ELF-1 (cell line): ENCODE results near the gene MLIP.
"Not testable (repeated sequence)": the region's sequence is repeated elsewhere in the genome, so short reads cannot be mapped to it uniquely, and the experiment has no call there.

Experiments
- DNase-seq: peaks from one replicate; pipeline ENCODE4 v3.0.0-alpha.2; 2016; ENCODE audit warnings: low read depth, low spot score

Gene MLIP, protein sequence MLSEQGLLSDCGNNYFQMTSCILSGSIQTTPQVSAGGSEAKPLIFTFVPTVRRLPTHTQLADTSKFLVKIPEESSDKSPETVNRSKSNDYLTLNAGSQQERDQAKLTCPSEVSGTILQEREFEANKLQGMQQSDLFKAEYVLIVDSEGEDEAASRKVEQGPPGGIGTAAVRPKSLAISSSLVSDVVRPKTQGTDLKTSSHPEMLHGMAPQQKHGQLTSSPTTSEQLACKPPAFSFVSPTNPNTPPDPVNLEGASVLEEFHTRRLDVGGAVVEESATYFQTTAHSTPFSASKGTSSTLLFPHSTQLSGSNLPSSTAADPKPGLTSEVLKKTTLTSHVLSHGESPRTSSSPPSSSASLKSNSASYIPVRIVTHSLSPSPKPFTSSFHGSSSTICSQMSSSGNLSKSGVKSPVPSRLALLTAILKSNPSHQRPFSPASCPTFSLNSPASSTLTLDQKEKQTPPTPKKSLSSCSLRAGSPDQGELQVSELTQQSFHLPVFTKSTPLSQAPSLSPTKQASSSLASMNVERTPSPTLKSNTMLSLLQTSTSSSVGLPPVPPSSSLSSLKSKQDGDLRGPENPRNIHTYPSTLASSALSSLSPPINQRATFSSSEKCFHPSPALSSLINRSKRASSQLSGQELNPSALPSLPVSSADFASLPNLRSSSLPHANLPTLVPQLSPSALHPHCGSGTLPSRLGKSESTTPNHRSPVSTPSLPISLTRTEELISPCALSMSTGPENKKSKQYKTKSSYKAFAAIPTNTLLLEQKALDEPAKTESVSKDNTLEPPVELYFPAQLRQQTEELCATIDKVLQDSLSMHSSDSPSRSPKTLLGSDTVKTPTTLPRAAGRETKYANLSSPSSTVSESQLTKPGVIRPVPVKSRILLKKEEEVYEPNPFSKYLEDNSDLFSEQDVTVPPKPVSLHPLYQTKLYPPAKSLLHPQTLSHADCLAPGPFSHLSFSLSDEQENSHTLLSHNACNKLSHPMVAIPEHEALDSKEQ

DNA sequence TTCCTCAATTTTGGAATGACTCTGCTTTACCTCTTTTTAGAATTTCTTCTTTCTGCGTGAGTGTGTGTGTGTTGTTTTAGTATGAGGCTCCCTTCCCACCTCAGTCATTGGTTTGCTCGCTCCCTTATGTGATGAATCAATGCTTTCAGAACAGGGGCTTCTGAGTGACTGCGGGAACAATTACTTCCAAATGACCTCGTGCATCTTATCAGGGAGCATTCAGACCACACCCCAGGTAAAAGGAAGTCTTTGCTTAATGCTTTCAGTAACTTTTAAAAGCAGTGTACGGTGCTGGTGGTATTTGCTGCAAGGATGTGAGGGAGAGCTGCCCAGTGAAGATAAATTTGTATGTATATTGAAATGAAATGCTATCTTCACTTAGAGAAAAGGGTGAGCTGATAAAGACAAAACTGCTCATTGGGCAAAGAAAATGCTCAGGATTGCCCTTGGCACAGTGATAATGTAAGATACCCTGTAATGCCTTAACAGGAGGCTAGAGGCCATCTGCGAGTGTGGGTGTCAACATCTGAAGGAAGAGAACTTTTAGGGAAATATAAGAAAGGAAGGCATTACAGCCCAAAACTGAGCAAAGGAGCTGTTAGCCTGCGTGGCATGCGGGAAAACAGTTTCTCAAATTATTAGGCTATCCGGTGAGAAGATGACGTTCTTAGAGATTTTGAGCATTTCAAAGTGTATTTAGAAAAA, at the start of gene MLIP:
TSS of gene MLIP (plus strand) at position 103 of the 705 bp plus-strand sequence. CDS start at position 140, 37 bp downstream.
- no peak for DNase-seq

DNA sequence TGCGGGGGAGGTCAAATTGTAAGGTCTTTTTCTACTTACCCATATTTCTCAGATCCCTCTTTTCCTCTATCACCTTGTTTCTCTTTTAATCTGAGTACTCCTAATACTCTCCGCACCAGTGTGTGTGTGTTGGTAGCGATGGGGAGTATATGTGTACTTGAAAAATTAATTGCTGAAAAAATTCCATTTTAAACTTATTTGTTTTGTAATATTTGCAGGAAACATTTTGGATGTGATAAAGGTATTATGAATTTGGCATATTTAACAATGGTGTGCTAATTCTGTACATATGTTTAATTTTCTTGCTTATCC, 48.1 kb upstream of the MLIP start:
- no peak for DNase-seq

DNA sequence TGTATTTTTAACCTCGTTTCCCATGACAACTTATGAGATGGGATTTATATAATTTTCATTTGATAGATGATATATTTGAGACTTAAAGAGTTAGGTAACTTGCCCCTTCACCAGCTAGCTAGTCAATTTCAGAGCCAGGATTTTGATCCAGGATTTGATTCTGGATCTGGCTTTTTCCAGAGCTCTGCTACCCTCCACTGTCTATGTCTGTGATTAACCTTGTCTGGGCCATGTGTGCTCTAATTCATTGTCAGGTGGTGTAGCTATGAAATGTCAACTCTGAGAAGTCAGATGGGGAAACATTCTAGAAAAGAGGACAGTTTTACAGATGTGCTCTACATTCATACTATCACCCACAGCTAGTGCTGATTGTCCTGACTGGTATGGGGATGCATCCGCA, 42.5 kb upstream of the MLIP start:
- DNase-seq = no peak

DNA sequence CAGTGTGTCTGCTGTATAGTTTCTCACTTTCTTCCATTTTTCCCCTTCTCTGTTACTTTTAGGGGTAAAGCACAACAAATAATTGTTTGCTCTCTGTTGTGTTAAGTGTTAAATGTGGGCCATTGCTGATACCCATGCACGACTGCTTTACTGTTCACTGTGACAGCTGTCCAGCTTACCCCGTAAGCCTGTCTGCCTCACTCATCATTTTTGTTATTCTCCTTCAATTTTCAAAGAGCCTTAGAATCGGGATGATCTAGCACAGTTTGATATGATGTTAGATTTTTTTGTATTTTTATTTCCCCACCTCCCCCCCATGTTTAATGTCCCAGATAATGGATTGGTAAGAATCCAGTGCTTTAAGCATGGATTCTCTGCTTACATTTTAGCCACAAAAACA, 41.2 kb upstream of the MLIP start:
- no peak for DNase-seq

DNA sequence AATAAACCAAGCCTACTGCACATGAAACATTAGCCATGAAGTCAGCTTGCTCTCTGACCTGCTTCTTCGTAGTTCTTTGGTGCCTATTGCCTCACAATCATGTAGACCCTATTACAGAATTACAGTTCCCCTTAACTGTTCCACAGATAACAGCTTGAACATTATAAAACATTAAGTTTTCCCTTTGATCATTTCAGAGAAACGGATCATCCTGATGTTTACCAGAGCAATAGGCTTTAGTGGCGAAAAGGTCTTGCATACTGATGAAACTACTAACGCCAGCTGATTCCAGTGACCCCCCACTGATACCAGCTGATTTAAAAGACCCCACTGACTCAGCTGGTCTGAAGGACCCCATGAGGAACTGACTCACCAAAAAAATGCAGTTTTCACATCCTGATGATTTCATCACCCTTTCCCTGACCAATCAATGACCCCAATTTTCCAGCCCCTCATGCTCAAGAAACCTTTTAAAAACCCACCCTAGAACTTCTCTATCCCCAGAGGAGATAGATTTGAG, 39.4 kb upstream of the MLIP start:
- peak; percentile 7 for DNase-seq

DNA sequence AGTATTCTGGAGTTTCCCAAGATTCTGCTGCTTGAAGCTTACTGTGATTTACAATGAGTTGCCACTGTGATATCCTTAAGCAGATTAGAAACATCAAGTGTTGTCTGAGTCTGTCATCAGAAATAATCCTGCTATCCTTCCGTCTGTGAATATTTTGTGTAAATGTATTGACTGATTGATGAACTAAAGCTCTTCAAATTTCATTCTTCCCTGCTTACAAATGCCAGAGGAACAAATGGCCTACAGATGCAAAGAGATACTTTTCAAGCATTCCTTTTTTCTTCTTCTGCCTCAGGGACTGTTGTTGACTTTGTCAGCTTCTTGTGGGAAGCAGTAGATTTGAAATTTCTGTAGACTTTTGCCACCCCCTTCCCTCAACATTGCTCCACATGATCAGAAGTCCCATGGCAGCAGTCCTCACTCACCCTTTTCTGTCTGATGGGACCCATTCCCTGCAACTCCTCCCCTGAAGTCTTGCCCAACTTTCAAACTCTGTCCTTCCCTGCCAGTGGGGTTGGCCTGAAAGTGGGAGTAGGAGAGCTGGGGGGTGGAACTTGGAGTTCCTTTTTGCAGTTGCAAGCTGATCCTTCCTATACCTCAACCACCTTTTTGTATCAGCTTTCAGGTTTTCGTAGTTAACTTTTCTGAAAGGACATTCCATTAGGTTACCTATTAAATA, 38.5 kb upstream of the MLIP start:
- no peak for DNase-seq

DNA sequence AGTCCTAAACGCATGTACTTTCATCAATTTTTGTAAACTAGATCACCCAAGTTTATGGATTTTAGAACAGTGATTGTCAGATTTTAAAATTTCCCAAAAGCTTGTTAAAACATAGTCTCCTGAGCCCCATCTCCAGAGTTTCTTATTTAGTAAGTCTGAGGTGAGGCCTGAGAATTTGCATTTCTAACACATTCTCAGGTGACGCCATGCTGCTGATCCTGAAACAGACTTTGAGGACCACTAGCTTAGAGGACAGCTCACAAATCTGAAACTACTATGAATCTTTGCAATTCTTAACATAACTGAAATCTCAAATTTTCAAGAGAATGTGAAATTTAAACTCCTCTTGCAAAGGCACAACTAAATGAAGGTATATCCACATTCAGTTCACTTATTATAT, 37.8 kb upstream of the MLIP start:
- no peak for DNase-seq

DNA sequence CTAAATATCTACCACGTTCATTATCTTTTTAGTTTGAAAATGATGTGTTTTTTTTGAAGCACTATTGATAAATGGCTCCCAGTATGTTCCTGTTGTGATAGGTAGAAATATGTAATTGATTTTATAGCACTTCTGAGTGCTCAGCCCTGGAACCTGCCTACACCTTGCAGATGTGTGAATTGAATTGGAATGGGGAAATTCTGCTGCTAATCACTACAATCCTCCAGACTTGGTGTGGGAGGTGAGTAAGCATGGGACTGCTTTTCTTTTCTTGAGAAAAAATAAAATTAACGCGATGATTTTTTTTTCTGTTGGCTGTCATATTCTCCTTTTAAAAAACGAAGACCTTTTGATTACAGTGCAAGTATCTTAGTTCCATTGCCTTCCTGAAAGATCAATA, 37.1 kb upstream of the MLIP start:
- DNase-seq = no peak

DNA sequence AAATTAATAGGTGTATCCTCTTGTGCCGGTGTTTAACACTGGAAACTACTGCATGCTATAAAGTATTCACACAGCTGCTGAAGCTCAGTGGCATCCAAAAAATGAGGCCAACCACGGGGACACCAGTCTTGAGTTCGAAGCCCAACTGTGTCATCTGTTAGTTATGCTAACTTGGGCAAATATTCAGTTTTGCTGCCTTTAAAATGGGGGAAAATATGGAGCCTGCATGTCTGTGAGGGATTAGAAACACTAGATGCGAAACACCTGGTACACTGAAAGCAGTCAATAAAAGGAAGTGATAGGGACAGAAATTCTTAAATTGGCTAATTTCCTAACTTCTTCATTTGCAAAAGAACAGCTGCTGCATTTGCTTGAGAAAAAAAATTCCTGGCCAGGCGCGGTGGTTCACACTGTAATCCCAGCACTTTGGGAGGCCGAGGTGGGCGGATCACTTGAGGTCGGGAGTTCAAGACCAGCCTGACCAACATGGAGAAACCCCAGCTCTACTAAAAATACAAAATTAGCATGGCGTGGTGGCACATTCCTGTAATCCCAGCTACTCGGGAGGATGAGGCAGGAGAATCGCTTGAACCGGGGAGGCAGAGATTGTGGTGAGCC, 36.6 kb upstream of the MLIP start:
- DNase-seq = no peak

DNA sequence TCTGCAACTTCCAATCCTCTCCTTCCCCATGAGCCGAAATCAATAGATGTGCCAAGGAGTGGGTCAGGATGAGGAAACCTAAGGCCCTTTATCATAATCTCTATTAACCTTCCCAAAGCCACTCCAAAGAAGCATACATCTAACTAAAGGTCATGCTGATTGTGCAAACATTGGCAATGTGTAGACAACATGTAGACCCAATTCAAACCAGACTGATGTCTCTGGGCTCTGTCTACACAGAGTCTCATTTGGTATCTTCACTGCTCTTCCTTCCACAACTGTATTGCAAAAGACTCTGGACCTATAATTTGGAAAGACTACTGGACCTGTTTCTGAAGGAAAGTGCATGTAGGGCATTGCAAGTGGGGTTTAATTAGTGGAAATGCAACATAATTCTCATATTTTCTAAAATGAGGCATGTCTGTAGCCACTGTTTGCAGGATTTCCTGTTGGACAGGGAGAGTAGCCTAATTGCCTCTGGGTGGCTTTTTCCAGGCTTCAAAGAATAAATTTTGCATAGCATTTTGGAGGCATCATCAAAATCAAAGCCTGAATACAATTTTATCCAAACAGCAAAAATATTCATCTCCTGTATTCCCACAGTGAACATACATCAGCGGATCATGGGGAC, 35.0 kb upstream of the MLIP start:
- DNase-seq = no peak

DNA sequence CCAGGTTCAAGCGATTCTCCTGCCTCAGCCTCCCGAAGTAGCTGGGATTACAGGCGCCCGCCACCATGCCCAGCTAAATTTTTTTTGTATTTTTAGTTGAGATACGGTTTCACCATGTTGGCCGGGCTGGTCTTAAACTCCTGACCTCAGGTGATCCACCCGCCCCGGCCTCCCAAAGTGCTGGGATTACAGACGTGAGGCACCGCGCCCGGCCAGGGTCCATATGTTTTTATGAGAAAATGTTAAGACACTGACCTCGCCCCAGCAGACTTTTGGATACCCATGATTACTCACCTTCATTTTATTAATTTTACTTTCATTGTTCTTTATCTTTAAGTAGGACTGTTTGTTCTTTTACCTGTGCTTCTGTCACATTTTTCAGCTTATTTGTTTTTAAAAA, 29.7 kb upstream of the MLIP start:
- DNase-seq = not testable (repeated sequence)

DNA sequence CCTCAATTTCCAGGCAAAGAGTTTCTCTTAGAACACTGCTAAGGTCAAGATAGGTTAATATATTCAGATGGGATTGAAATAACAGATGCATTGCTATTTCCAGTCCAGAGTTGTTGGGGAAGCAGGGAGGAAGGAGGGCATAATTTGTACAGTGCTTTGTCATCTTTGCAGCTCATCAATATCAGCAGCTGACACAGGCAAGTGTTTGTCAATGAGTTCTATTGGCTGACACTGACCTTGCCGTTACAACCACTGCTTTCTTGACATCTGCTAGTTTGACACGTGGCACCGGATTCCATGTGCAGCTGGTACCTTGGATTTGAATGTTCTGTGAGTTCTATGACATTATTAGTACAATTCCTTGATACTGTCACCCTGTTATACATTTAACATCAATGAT, 28.0 kb upstream of the MLIP start:
- DNase-seq = no peak

DNA sequence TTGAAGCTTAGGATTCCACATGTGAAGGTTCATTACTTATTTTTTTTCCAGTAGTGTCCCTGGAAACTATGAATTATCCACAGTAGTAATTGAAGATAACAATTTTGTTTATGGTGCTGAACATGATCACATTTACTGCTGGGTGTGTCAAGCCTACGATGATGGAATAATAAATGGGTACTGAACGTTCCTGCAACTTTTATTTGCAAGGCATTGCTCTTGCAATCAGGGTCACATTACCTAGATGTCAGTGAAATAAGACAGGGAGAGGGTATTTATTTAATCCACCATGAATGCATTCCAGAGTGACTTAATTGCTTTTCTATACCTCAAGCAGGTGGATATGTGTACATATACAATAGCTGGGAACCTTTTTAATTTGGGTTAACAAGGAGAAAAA, 27.0 kb upstream of the MLIP start:
- no peak for DNase-seq

DNA sequence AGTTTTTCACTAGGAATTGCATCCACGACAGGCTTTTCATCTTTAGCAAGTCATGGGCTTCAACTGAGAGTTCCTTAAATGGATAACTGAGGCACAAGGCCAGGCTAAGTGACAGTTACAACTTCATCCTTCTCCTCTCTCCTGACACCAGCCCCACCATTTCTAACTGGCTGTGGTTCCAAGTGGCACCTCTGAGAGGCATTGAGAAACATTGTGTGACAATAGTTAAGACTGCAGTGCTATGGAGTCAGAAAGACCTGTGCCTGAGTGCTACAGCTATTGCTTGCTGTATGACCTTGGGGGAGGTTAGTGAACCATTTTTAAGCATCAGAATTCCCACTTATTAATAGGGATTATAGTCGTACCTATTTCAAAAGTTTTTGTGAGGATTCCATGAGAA, 26.2 kb upstream of the MLIP start:
- no peak for DNase-seq

DNA sequence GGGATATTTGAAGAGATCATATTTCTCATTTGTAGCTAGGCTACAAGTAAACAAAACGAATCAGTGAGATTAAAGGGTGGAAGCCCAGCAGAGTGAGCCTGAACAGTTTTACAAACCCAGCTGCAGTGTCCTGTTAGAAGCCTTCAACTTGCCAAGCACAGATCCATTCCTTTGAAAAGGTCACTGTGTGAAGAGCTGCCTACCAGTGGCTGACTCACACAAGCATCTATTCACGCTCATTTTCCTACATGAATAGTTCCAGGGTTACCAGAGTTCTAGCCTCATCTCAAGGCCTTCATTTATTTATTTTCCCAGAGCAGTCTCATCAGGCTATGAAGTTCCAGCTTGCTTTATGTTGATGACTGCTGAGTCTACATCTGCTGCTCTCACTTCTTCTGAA, 25.7 kb upstream of the MLIP start:
- DNase-seq = no peak

DNA sequence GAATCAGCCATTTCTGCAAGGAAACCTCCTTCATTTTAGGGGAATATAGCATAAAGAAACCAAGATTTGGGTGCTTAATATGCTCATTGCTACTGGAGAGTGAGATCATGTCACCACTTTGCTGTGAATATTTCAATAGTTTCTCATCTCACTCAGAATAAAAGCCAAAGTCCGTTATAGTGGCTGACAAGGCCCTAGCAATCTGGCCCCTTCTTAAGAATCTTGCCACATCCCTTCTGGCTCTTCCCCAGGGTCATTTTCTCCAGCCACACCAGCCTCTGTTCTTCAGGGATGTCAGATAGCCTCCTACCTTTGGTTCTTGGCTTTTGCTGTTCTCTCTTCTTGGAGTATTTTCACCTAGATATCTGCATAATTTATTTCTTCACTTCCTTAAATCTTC, 24.8 kb upstream of the MLIP start:
- DNase-seq = no peak

DNA sequence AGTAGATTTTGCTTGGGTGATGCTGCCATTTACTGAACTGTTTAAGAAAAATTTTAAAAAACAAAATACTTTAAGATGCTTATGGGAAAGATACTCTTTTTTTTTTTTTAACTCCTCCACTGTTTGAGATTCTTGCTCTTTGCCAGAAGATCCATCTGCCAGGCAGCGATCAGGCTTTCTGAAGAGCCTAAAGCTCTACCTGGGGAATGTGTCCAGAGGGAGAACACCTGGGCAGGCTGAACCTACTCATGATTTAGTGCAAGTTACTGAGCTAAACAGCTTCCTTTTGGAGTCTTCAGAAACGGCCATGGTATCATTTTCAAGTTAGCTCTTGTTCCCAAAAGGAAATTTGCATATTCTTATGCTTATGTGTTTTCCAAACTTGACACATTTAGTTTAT, 23.5 kb upstream of the MLIP start:
- DNase-seq = no peak

DNA sequence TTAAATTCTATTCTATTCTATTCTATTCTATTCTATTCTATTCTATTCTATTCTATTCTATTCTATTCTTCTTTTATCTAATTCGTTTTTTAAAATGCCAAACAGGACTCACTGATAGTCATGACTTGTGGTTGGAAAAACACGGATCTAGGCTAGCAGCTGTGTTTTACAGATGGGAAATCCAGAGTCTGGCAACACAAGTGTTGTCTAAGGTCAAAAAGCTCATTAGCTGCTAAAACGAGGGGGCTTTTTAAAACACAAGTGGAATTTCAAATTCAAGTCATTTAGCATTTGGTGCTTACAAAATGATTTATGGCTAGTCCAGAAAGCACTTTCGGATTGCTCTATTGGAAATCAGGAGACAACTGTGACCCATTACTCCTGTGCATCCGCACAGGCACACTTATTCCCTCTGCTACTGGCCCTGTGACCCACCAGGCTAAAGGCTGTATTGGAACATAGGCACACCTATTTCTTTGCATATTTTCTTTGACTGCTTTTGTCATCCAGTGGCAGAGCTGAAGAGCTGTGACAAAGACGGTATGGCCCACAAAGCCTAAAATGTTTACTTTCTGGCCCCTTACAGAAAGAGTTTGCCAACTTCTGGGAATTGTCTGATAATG, 17.8 kb upstream of the MLIP start:
- DNase-seq = no peak

DNA sequence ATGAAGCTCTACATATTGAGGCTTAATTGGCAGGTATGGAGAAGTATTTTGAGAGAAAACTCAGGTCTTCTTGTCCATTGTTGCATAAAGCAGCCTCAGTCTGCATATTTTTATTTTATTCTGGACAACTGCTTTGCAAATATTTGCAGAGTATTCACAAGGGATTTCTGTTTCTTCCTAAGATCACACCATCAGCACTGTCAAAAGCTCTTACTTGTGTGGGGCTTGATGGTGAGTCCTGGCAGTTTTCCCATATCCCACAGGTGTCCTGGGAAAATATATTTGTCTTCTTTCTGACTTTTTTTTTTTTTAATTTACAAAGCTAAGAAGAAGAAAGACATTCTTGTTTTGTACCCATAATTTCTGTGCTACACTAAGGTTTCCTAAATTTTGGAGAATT, 16.9 kb upstream of the MLIP start:
- DNase-seq = no peak

DNA sequence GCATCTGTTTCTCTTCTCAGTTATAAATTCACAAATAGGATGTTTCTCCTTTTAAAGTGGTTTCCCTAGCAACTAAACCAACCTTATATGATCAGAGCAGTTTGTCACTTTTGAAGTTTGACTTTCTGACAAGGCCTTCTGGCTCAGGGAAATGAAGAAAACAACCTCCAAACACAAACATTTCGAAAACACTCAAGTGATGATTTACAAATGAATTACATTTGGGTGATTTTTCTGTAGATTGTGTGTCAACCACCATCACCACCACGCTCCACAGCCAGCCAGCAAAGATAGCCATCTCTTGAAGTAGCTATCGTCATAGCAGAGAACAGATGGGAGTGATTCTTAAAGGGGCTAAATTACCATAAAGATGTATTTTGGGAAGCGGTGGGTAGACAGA, 16.5 kb upstream of the MLIP start:
- DNase-seq = no peak
